ENCODE results near the gene CIC.
"Not testable (repeated sequence)": the region's sequence is repeated elsewhere in the genome, so short reads cannot be mapped to it uniquely, and the experiment has no call there.

The CIC gene

DNA sequence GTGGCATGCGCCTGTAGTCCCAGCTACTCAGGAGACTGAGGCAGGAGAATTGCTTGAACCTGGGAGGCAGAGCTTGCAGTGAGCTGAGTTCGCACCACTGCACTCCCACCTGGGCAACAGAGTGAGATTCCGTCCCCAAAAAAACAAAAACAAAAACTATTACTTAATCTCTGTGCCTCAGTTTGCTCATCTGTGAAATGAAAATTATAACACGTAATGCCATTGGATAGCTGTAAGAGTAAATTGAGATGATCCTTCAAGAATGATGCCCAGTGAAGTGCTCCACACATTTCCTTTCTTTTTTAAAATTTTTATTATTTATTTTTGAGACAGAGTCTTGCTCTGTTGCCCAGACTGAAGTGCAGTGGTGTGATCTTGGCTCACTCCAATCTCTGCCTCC is 70.9 kb downstream of the CIC start:
- DNase-seq; in situ Hi-C loops (cut with MboI; ENCODE audit: low pct_unique_long_range_greater_than_20kb, low sequenced_read_pairs): not testable (repeated sequence)

DNA sequence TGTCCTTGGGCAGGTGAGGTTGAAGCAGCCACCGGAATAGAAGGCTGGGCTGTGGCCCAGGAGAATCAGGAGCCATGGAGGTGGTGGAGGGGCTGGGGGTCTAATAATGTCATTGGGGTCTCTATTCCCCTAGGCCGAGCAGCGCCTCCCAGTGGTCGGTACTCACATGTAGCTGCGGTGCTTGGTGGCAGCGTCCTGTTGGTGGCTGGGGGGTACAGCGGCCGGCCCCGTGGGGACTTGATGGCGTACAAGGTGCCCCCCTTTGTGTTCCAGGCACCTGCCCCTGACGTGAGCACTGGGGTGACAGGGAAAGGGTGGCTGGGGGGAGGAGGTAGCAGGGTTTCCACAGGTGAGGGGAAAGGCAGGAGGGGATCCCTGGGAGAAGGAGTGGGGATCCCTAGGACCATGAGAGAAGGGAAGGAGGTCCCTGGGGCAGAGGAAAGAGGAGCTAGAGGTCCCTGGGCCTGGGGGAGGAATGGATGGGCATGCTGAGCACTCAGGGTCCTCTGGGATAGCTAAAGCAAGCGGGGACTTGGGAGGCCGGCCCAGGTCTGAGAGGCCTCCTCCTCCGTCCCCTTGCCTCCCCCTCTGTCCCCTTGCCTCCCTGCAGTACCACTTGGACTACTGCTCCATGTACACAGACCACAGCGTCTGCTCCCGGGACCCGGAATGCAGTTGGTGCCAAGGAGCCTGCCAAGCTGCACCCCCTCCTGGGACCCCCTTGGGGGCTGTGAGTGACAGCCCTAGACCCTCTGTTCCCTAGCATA is 74.5 kb downstream of the CIC start:
- no peak for DNase-seq
- in situ Hi-C loops (cut with MboI; ENCODE audit: low pct_unique_long_range_greater_than_20kb, low sequenced_read_pairs), result no loop called here

DNA sequence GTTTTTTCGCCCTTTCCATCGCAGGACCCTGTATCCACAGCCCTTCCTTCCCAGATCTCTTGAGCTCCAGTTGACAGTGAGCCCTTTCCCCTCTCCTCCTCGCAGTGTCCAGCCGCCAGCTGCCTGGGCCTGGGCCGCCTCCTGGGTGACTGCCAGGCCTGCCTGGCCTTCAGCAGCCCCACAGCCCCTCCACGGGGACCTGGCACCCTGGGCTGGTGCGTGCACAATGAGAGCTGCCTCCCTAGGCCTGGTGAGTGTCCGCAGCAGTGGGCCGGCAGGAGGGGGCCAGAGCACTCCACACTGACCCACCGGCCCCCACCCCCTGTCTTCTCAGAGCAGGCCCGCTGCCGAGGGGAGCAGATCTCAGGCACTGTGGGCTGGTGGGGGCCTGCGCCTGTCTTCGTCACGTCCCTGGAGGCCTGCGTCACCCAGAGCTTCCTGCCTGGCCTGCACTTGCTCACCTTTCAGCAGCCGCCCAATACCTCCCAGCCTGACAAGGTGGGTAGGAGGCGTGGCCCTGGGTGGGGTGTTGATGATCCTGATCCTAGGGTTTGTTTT is 75.4 kb downstream of the CIC start:
- no peak for DNase-seq
- in situ Hi-C loops (cut with MboI; ENCODE audit: low pct_unique_long_range_greater_than_20kb, low sequenced_read_pairs), result no loop called here
